Upper lobe of right lung (tissue), 1 donor: Measurements from ENCODE around the gene ZNF624. TPM values are rescaled to one million over a fixed set of nuclear protein-coding genes. Genes with fewer than 3 reads are reported as not detected.

Experiments
- ATAC-seq: fragments of 200-7000 bp; cut with Tn5 transposase; one replicate; pipeline ENCODE4 v1.9.1; 2020; ENCODE audit warnings: mild to moderate bottlenecking, moderate library complexity
- DNase-seq: peaks from one replicate; pipeline ENCODE4 v3.0.0-alpha.2; 2020
- H3K27ac ChIP-seq: fragments of 200-600 bp; one replicate; pipeline ENCODE4 v1.8.0; 2022
- H3K27me3 ChIP-seq: fragments of 200-600 bp; one replicate; pipeline ENCODE4 v1.8.0; 2022; ENCODE audit warnings: mild to moderate bottlenecking
- H3K36me3 ChIP-seq: fragments of 200-600 bp; one replicate; pipeline ENCODE4 v1.8.0; 2022
- H3K4me1 ChIP-seq: fragments of 200-600 bp; one replicate; pipeline ENCODE4 v1.8.0; 2022
- H3K4me3 ChIP-seq: fragments of 200-600 bp; one replicate; pipeline ENCODE4 v1.8.0; 2022; ENCODE audit warnings: mild to moderate bottlenecking
- H3K9me3 ChIP-seq: fragments of 200-600 bp; one replicate; pipeline ENCODE4 v1.8.0; 2022
- intact Hi-C: fragments of 100-400 bp; cut with DNase I; formaldehyde crosslinking; loops from one replicate; pipeline ENCODE4 v1.11.0; 2022
- total RNA-seq: library from RNA; stranded (reverse); fragmentation: NEBNext Ultra II Directional; extraction: Animal tissue kit (Norgen Biotek cat#: 25700); gene quantifications from one replicate; pipeline ENCODE4 v1.2.1, GENCODE V29; 2021
- TF ChIP-seq, protein P1 (sequence below): fragments of 200-600 bp; IDR thresholded peaks from one replicate; pipeline ENCODE4 v1.8.0; 2022; ENCODE audit warnings: antibody characterized with exemption
- donor health status: DM: no; HTN: yes; CAD: no; lungs with severe emphysema.

ZNF624 gene
- total RNA-seq, 1 donor from 2014 or later = 5.6 TPM

DNA sequence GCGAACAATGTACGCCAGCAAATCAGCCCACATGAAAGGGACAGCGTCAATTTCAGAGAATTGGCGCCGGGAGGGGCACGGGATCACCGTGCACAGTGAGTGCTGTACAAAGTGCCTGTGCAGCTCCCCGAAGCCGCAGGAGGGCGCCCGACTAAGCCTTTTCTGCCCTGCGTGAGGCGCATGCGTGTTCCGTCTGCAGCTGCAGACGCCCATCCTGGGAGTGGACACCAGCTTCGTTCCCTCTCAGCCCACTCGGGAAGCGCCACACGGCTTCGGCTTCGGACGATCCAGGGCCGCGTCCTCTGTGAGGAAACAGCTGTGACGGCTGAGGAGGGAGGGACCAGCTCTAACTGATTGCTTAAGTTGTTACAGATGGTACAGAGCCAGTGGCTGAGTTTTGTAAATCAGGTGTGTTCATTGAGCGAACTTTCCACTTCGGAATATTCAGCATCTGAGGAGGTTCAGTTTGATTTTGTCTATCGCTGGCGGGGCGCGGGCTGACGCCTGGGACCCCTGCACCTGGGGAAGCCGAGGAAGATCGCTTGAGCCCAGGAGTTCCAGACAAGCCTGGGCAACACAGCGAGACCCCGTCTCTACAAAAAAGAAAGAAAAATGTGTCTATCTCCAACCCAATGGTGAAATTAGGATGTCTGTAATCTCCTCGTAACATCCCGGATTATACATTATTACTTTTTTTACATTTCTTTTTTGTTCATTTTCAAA is 69.2 kb downstream of the ZNF624 start:
- H3K27ac ChIP-seq = peak overlapping the region; percentile 43

DNA sequence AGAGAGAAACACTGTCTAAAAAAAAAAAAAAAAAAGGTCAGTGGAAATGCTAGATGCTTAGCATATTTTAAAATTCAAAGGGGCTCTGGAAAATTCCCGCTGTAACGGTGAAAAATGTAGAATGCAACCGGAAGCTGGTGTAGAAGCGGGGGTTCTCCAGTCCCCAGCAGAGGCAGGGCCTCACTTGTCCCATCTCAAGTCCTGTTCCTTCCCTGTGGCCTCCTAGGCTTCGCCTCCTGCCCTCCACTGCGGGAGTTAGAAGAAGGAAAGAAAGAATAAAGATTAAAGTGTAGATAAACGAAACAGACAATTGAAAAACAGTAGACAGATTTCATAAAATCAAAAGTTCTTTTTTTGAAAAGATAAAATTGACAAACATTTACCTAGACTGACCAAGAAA is 69.9 kb downstream of the ZNF624 start:
- H3K27me3 ChIP-seq = no peaks in the 10 kb centered on the region
- no peaks in the 10 kb centered on the region for H3K36me3 ChIP-seq
- TF ChIP-seq, protein P1, sequence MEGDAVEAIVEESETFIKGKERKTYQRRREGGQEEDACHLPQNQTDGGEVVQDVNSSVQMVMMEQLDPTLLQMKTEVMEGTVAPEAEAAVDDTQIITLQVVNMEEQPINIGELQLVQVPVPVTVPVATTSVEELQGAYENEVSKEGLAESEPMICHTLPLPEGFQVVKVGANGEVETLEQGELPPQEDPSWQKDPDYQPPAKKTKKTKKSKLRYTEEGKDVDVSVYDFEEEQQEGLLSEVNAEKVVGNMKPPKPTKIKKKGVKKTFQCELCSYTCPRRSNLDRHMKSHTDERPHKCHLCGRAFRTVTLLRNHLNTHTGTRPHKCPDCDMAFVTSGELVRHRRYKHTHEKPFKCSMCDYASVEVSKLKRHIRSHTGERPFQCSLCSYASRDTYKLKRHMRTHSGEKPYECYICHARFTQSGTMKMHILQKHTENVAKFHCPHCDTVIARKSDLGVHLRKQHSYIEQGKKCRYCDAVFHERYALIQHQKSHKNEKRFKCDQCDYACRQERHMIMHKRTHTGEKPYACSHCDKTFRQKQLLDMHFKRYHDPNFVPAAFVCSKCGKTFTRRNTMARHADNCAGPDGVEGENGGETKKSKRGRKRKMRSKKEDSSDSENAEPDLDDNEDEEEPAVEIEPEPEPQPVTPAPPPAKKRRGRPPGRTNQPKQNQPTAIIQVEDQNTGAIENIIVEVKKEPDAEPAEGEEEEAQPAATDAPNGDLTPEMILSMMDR = no peak
- no peaks in the 10 kb centered on the region for H3K9me3 ChIP-seq
- intact Hi-C loops = no loop called here
- peak overlapping the region; percentile 43 for H3K27ac ChIP-seq
- peaks cover 11% of the 10 kb centered on the region for H3K4me1 ChIP-seq
- no peak for ATAC-seq
- no peak for DNase-seq
- H3K4me3 ChIP-seq = peak overlapping the region; percentile 38

More for the DNA sequence above, 69.2 kb downstream of the ZNF624 start:
- H3K9me3 ChIP-seq = no peaks in the 10 kb centered on the region
- H3K36me3 ChIP-seq = no peaks in the 10 kb centered on the region
- DNase-seq = peak; percentile 97
- peak; percentile 98 for ATAC-seq
- TF ChIP-seq, protein P1 = peak; percentile 94
- peaks cover 13% of the 10 kb centered on the region for H3K4me1 ChIP-seq
- intact Hi-C loops = no loop called here
- H3K27me3 ChIP-seq = no peaks in the 10 kb centered on the region
- peak overlapping the region; percentile 38 for H3K4me3 ChIP-seq

DNA sequence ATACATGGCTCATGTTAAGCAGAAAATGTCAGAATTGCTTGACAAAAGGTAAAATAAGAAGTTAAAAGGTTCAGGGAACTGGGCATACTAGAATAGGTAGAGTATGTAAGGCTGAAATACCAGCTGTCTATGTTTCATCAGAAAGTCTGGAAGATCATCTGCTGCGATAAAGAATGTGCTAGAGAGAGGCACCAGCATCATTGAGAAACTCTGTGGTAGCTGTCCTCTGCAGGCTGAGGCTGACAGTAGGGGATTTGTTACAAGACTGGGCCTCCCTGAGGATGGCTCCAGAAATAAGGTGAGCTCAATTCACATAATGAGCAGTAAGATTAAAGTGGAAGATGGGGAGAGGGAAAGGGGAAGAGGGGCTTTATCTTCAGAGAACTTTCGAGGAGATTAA is 80.2 kb downstream of the ZNF624 start:
- ATAC-seq (no peak), DNase-seq (no peak)
- intact Hi-C loops = no loop called here

More for the DNA sequence above, 80.2 kb downstream of the ZNF624 start:
- Histone ChIP-seq H3K36me3 (no peaks in the 10 kb centered on the region), H3K9me3 (no peaks in the 10 kb centered on the region), H3K27me3 (no peaks in the 10 kb centered on the region), H3K4me3 (no peak overlapping the region), H3K27ac (no peak overlapping the region), H3K4me1 (peaks cover 2% of the 10 kb centered on the region)
- TF ChIP-seq, protein P1 = no peak

Other genes with a start within 250 kb of the ZNF624 start
- gene TRPV2, start 238.3 kb downstream of the ZNF624 start, total RNA-seq = 86.5 TPM
- gene LRRC75A, start 161.7 kb downstream of the ZNF624 start, total RNA-seq = 2.5 TPM
- gene ZNF287, start 84.6 kb downstream of the ZNF624 start, total RNA-seq = 4.7 TPM
- 10.9 TPM for gene CCDC144A, start 36.4 kb upstream of the ZNF624 start, total RNA-seq